Measurements from ENCODE around the gene HSPD1. TPM values are rescaled to one million over a fixed set of nuclear protein-coding genes. Genes with fewer than 3 reads are reported as not detected.

Gene HSPD1
- total RNA-seq, 2 donors from 2014 or later = 48.9 to 121 TPM

DNA sequence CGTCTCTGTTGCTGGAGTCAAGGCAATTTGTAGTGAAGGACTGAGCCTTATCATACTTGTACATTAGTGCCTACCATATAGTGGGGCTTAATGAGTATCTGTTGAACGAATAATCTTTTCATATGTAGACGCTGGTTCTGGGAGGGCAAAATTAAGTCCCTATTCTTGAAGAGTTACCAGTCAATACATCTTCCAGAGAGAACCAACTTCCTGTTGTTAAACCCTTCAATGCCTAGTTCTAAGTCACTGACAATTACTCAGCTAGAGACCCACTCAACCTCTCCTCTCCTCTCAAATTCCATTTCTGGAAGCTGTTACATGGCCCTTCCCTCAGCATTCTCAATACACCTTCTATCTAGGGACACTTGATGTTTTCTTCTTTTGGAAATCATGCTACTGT, 15.1 kb upstream of the HSPD1 start:
- TF ChIP-seq, protein P1, sequence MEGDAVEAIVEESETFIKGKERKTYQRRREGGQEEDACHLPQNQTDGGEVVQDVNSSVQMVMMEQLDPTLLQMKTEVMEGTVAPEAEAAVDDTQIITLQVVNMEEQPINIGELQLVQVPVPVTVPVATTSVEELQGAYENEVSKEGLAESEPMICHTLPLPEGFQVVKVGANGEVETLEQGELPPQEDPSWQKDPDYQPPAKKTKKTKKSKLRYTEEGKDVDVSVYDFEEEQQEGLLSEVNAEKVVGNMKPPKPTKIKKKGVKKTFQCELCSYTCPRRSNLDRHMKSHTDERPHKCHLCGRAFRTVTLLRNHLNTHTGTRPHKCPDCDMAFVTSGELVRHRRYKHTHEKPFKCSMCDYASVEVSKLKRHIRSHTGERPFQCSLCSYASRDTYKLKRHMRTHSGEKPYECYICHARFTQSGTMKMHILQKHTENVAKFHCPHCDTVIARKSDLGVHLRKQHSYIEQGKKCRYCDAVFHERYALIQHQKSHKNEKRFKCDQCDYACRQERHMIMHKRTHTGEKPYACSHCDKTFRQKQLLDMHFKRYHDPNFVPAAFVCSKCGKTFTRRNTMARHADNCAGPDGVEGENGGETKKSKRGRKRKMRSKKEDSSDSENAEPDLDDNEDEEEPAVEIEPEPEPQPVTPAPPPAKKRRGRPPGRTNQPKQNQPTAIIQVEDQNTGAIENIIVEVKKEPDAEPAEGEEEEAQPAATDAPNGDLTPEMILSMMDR (IDR thresholded peaks at IDR 0.05) = no peak
- no peaks in the 10 kb centered on the region for H3K9me3 ChIP-seq
- DNase-seq (ENCODE audit: low spot score) = no peak
- ATAC-seq (ENCODE audit: insufficient number of reproducible peaks, low FRiP score, low read depth) = no peak
- peaks cover 13 to 24% of the 10 kb centered on the region in 2 donors for H3K4me1 ChIP-seq (ENCODE audit: control insufficient read depth in 1 of 2, low read depth in 2 of 2)
- H3K27me3 ChIP-seq (replicated peaks; ENCODE audit: insufficient read depth) = no peaks in the 10 kb centered on the region
- no peaks in the 10 kb centered on the region for H3K36me3 ChIP-seq
- H3K4me3 ChIP-seq = peak overlapping the region; percentile 89
- peak overlapping the region; percentile 87 to 90 for H3K27ac ChIP-seq

GRCh38 chr2:197513915-197514314, 14.3 kb upstream of the HSPD1 start:
- no peaks in the 10 kb centered on the region for H3K9me3 ChIP-seq
- H3K4me3 ChIP-seq = no peak overlapping the region
- H3K27me3 ChIP-seq (replicated peaks; ENCODE audit: insufficient read depth) = no peaks in the 10 kb centered on the region
- TF ChIP-seq, protein P1 (IDR thresholded peaks at IDR 0.05) = no peak
- ATAC-seq (ENCODE audit: insufficient number of reproducible peaks, low FRiP score, low read depth) = no peak
- no peaks in the 10 kb centered on the region for H3K36me3 ChIP-seq
- peaks cover 9 to 24% of the 10 kb centered on the region in 2 donors for H3K4me1 ChIP-seq (ENCODE audit: control insufficient read depth in 1 of 2, low read depth in 2 of 2)
- H3K27ac ChIP-seq = no peak overlapping the region
- DNase-seq (ENCODE audit: low spot score) = no peak

DNA sequence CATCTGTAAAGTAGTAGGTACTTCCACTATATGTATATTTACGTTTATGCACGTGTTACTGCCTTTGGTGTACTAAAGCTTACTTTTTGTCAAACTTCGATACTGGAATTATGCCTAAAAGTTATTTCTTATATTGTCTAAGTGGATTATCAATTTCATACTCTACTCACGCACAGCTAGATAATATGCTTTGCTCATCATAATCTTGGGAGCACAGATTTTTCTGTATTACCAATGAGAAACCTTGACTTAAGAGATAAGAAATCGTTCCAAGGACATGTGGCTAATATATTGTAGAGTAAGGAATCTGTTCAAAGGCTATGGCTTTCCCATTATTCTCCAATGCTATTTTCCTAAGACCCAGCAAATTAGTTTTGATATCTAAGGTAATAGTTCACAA, 7.0 kb upstream of the HSPD1 start:
- Histone ChIP-seq H3K4me1 (ENCODE audit: control insufficient read depth in 1 of 2, low read depth in 2 of 2) (peaks cover 8 to 12% of the 10 kb centered on the region in 2 donors), H3K36me3 (peaks cover 8% of the 10 kb centered on the region), H3K27ac (no peak overlapping the region), H3K9me3 (no peaks in the 10 kb centered on the region), H3K27me3 (replicated peaks; ENCODE audit: insufficient read depth) (no peaks in the 10 kb centered on the region), H3K4me3 (no peak overlapping the region)
- ATAC-seq (ENCODE audit: insufficient number of reproducible peaks, low FRiP score, low read depth) (no peak), DNase-seq (ENCODE audit: low spot score) (no peak)
- TF ChIP-seq, protein P1 (IDR thresholded peaks at IDR 0.05) = no peak

DNA sequence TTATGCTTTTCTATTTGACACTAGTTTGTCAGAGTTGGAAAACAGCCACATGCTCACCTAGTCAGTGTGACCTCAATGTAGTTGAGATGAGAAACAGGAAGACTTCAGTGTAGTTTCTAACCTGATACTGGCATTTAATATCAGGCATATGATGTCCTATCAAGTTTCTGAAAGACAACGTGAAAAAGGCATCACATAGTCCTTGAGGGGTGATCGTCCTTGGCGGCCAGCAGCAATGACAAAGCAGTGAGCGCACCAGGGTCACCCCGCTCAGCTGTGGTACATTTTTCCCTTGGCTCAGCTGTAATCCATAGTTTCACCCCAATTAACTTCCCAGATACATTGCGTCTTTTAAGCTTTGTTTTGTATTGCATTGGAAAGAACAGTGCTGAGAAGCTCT, 4.9 kb upstream of the HSPD1 start:
- H3K4me3 ChIP-seq = no peak overlapping the region
- H3K9me3 ChIP-seq = no peaks in the 10 kb centered on the region
- H3K36me3 ChIP-seq = peaks cover 8% of the 10 kb centered on the region
- TF ChIP-seq, protein P1 (IDR thresholded peaks at IDR 0.05) = no peak
- no peaks in the 10 kb centered on the region for H3K27me3 ChIP-seq (replicated peaks; ENCODE audit: insufficient read depth)
- no peak overlapping the region for H3K27ac ChIP-seq
- DNase-seq (ENCODE audit: low spot score) (no peak), ATAC-seq (ENCODE audit: insufficient number of reproducible peaks, low FRiP score, low read depth) (no peak)
- peaks cover 13 to 20% of the 10 kb centered on the region in 2 donors for H3K4me1 ChIP-seq (ENCODE audit: control insufficient read depth in 1 of 2, low read depth in 2 of 2)

DNA sequence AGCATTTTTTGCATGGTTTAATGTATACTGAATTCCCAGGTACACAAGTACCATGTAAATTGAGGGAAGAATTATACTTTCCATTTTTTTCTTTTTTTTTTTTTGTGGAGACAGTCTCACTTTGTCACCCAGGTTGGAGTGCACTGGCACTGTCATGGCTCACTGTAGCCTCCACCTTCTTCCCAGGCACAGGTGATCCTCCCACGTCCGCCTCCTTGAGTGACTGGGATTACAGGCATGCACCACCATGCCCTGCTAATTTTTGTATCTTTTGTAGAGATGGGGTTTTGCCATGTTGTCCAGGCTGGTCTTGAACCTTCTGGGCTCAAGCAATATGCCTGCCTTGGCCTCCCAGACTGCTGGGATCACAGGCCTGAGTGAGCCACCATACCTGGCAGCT, 4.4 kb upstream of the HSPD1 start:
- TF ChIP-seq, protein P1 (IDR thresholded peaks at IDR 0.05) = no peak
- Histone ChIP-seq H3K27me3 (replicated peaks; ENCODE audit: insufficient read depth) (no peaks in the 10 kb centered on the region), H3K4me3 (no peak overlapping the region)

More for the DNA sequence above, 4.4 kb upstream of the HSPD1 start:
- Histone ChIP-seq H3K4me1 (ENCODE audit: control insufficient read depth in 1 of 2, low read depth in 2 of 2) (peaks cover 13 to 20% of the 10 kb centered on the region in 2 donors), H3K9me3 (no peaks in the 10 kb centered on the region), H3K27ac (no peak overlapping the region), H3K36me3 (peaks cover 8% of the 10 kb centered on the region)
- no peak for DNase-seq (ENCODE audit: low spot score)
- no peak for ATAC-seq (ENCODE audit: insufficient number of reproducible peaks, low FRiP score, low read depth)

Measured in thoracic aorta (tissue), 2 donors.